ENCODE measurements around the gene RAB4A. TPM values are rescaled to one million over a fixed set of nuclear protein-coding genes. Genes with fewer than 3 reads are reported as not detected.

RAB4A gene
- total RNA-seq, 2 experiments from 2014 or later: 17.5 to 27.9 TPM

GRCh38 chr1:229297746-229298145 is 26.8 kb downstream of the RAB4A start:
- H3K79me2 ChIP-seq (ENCODE audit: insufficient read depth, low read depth, low read length): no peaks in the 10 kb centered on the region
- no peaks in the 10 kb centered on the region for H3K9me2 ChIP-seq (ENCODE audit: insufficient read depth, low read length)
- no peaks in the 10 kb centered on the region for H3K4me1 ChIP-seq (ENCODE audit: insufficient read depth, low read length, poor library complexity, severe bottlenecking)
- H3K4me2 ChIP-seq (ENCODE audit: low read length): no peak overlapping the region
- no peaks in the 10 kb centered on the region for H4K20me1 ChIP-seq (ENCODE audit: insufficient read depth, low read length)
- ChIA-PET CTCF (ENCODE audit: unreplicated experiment) (no interaction called here), POLR2A (no interaction called here)
- TF ChIP-seq, protein P1, sequence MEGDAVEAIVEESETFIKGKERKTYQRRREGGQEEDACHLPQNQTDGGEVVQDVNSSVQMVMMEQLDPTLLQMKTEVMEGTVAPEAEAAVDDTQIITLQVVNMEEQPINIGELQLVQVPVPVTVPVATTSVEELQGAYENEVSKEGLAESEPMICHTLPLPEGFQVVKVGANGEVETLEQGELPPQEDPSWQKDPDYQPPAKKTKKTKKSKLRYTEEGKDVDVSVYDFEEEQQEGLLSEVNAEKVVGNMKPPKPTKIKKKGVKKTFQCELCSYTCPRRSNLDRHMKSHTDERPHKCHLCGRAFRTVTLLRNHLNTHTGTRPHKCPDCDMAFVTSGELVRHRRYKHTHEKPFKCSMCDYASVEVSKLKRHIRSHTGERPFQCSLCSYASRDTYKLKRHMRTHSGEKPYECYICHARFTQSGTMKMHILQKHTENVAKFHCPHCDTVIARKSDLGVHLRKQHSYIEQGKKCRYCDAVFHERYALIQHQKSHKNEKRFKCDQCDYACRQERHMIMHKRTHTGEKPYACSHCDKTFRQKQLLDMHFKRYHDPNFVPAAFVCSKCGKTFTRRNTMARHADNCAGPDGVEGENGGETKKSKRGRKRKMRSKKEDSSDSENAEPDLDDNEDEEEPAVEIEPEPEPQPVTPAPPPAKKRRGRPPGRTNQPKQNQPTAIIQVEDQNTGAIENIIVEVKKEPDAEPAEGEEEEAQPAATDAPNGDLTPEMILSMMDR (conservative IDR thresholded peaks at IDR 0.05; ENCODE audit: low read length): no peak
- TF ChIP-seq EZH2phosphoT487 (IDR thresholded peaks at IDR 0.05; ENCODE audit: borderline replicate concordance, low read depth, low read length): no peak
- intact Hi-C loops (cut with micrococcal nuclease; ENCODE audit: unreplicated experiment): no loop called here
- no TSS peak for BruUV-seq (replicated peaks)
- H3K36me3 ChIP-seq (ENCODE audit: insufficient read depth, low read length): peaks cover 18% of the 10 kb centered on the region; the same call in 1 of the 2 replicates
- H3K4me3 ChIP-seq (ENCODE audit: low read depth, low read length, poor library complexity, severe bottlenecking): no peak overlapping the region
- no peak overlapping the region for H2AFZ ChIP-seq (ENCODE audit: low read length)
- H3K27ac ChIP-seq (ENCODE audit: low read depth, low read length, poor library complexity, severe bottlenecking): no peak overlapping the region
- DNase-seq (ENCODE audit: low spot score): no peak
- no peaks in the 10 kb centered on the region for H3K9me3 ChIP-seq (ENCODE audit: low read length)

GRCh38 chr1:229298420-229298819 is 27.5 kb downstream of the RAB4A start:
- DNase-seq (ENCODE audit: low spot score): no peak
- H4K20me1 ChIP-seq (ENCODE audit: insufficient read depth, low read length): no peaks in the 10 kb centered on the region
- peaks cover 22% of the 10 kb centered on the region; the same call in 1 of the 2 replicates for H3K36me3 ChIP-seq (ENCODE audit: insufficient read depth, low read length)
- ChIA-PET POLR2A (interaction anchor here (0.9 to 1.0 kb wide), 2 partner anchors 88 to 131 kb away, joined by 3 to 4 read pairs; no protein-coding TSS in a partner anchor), CTCF (ENCODE audit: unreplicated experiment) (no interaction called here)
- no peak for TF ChIP-seq EZH2phosphoT487 (IDR thresholded peaks at IDR 0.05; ENCODE audit: borderline replicate concordance, low read depth, low read length)
- TF ChIP-seq, protein P1 (conservative IDR thresholded peaks at IDR 0.05; ENCODE audit: low read length): no peak
- H3K4me1 ChIP-seq (ENCODE audit: insufficient read depth, low read length, poor library complexity, severe bottlenecking): no peaks in the 10 kb centered on the region
- H3K9me3 ChIP-seq (ENCODE audit: low read length): no peaks in the 10 kb centered on the region
- H3K4me2 ChIP-seq (ENCODE audit: low read length): no peak overlapping the region
- no TSS peak for BruUV-seq (replicated peaks)
- H2AFZ ChIP-seq (ENCODE audit: low read length): no peak overlapping the region
- intact Hi-C loops (cut with micrococcal nuclease; ENCODE audit: unreplicated experiment): no loop called here
- no peak overlapping the region for H3K27ac ChIP-seq (ENCODE audit: low read depth, low read length, poor library complexity, severe bottlenecking)
- no peaks in the 10 kb centered on the region for H3K79me2 ChIP-seq (ENCODE audit: insufficient read depth, low read depth, low read length)
- no peak overlapping the region for H3K4me3 ChIP-seq (ENCODE audit: low read depth, low read length, poor library complexity, severe bottlenecking)
- no peaks in the 10 kb centered on the region for H3K9me2 ChIP-seq (ENCODE audit: insufficient read depth, low read length)

GRCh38 chr1:229298887-229299503 is 28.1 kb downstream of the RAB4A start:
- no peaks in the 10 kb centered on the region for H3K9me3 ChIP-seq (ENCODE audit: low read length)
- no peak overlapping the region for H2AFZ ChIP-seq (ENCODE audit: low read length)
- BruUV-seq (replicated peaks): no TSS peak
- H3K4me2 ChIP-seq (ENCODE audit: low read length): no peak overlapping the region
- no peaks in the 10 kb centered on the region for H3K4me1 ChIP-seq (ENCODE audit: insufficient read depth, low read length, poor library complexity, severe bottlenecking)
- POLR2A ChIA-PET: interaction anchor here (0.9 to 1.0 kb wide), 2 partner anchors 88 to 130 kb away, joined by 3 to 4 read pairs; no protein-coding TSS in a partner anchor
- no peaks in the 10 kb centered on the region for H3K9me2 ChIP-seq (ENCODE audit: insufficient read depth, low read length)
- no peak overlapping the region for H3K4me3 ChIP-seq (ENCODE audit: low read depth, low read length, poor library complexity, severe bottlenecking)
- H3K36me3 ChIP-seq (ENCODE audit: insufficient read depth, low read length): peaks cover 27% of the 10 kb centered on the region; the same call in 1 of the 2 replicates
- H3K27ac ChIP-seq (ENCODE audit: low read depth, low read length, poor library complexity, severe bottlenecking): no peak overlapping the region
- no peak for DNase-seq (ENCODE audit: low spot score)
- TF ChIP-seq, protein P1 (conservative IDR thresholded peaks at IDR 0.05; ENCODE audit: low read length): no peak
- TF ChIP-seq EZH2phosphoT487 (IDR thresholded peaks at IDR 0.05; ENCODE audit: borderline replicate concordance, low read depth, low read length): no peak
- CTCF ChIA-PET (ENCODE audit: unreplicated experiment): no interaction called here
- intact Hi-C loops (cut with micrococcal nuclease; ENCODE audit: unreplicated experiment): no loop called here
- no peaks in the 10 kb centered on the region for H3K79me2 ChIP-seq (ENCODE audit: insufficient read depth, low read depth, low read length)
- H4K20me1 ChIP-seq (ENCODE audit: insufficient read depth, low read length): no peaks in the 10 kb centered on the region

Data from OCI-LY7 (cell line).